Fibroblast of mammary gland (primary cell): ENCODE data around the gene CEACAM21.
"Not testable (repeated sequence)": the region's sequence is repeated elsewhere in the genome, so short reads cannot be mapped to it uniquely, and the experiment has no call there.

Source experiments
- DNase-seq: peaks from one replicate; pipeline ENCODE4 v3.0.0-alpha.2; 2010; ENCODE audit warnings: low read depth
- H3K4me3 ChIP-seq: 2 replicates; pipeline ENCODE4 v1.5.1; 2011; ENCODE audit warnings: low read depth, mild to moderate bottlenecking, low read length, moderate library complexity; ENCODE audit not compliant: control insufficient read depth
- TF ChIP-seq, protein P1 (sequence below): conservative IDR thresholded peaks from 2 replicates; pipeline ENCODE4 v1.5.1; 2011; ENCODE audit warnings: low read depth, low read length, inconsistent platforms; ENCODE audit not compliant: control insufficient read depth, insufficient read depth

The CEACAM21 gene

DNA sequence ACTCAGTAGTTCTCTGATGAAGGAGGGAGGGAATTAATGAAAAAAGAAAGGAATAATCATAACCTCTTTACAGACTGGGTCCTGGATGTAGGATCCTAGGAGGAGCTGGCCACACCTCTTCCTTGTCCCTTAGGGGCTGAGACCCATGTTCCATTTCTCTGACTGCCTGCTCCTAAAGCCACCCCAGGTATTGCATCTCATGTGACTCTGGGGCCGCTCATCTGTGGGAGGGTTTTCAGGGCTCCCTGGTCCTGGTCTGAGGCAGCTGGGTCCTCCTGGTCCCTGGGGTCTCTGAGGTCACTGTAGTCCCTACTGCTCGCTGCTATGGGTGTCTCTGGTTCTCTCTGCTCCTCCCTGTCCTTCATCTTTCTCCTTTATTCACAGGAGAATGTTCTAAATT is 2.9 kb downstream of the CEACAM21 start:
- TF ChIP-seq, protein P1, sequence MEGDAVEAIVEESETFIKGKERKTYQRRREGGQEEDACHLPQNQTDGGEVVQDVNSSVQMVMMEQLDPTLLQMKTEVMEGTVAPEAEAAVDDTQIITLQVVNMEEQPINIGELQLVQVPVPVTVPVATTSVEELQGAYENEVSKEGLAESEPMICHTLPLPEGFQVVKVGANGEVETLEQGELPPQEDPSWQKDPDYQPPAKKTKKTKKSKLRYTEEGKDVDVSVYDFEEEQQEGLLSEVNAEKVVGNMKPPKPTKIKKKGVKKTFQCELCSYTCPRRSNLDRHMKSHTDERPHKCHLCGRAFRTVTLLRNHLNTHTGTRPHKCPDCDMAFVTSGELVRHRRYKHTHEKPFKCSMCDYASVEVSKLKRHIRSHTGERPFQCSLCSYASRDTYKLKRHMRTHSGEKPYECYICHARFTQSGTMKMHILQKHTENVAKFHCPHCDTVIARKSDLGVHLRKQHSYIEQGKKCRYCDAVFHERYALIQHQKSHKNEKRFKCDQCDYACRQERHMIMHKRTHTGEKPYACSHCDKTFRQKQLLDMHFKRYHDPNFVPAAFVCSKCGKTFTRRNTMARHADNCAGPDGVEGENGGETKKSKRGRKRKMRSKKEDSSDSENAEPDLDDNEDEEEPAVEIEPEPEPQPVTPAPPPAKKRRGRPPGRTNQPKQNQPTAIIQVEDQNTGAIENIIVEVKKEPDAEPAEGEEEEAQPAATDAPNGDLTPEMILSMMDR, result no peak
- DNase-seq, result no peak

DNA sequence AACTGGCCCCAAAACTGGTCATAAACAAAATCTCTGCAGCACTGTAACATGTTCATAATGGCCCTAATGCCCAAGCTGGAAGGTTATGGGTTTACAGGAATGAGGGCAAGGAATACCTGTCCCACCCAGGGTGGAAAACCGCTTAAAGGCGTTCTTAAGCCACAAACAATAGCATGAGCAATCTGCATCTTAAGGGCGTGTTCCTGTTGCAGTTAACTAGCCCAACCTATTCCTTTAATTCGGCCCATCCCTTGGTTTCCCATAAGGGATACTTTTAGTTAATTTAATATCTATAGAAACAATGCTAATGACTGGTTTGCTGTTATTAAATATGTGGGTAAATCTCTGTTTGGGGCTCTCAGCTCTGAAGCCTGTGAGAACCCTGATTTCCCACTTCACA is 5.1 kb downstream of the CEACAM21 start:
- not testable (repeated sequence) for DNase-seq

More for the DNA sequence above, 2.9 kb downstream of the CEACAM21 start:
- H3K4me3 ChIP-seq, result no peak overlapping the region

DNA sequence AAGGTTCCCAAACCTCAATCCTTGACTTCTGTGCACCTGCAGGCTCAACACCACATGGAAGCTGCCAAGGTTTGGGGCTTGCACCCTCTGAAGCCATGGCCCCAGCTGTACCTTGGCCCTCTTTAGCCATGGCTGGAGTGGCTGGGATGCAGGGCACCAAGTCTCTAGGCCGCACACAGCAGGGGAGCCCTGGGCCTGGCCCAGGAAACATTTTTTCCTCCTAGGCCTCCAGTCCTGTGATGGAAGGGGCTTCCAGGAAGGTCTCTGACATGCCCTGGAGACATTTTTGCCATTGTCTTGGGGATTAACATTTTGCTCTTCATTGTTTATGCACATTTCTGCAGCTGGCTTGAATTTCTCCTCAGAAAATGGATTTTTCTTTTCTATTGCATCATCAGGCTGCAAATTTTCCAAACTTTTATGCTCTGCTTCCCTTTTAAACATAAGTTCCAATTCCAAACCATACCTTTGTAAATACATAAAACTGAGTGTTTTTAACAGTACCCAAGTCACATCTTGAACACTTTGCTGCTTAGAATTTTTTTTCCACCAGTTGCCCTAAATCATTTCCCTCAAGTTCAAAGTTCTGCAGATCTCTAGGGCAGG is 6.7 kb downstream of the CEACAM21 start:
- not testable (repeated sequence) for H3K4me3 ChIP-seq, DNase-seq

More for the DNA sequence above, 5.1 kb downstream of the CEACAM21 start:
- H3K4me3 ChIP-seq, result not testable (repeated sequence)

DNA sequence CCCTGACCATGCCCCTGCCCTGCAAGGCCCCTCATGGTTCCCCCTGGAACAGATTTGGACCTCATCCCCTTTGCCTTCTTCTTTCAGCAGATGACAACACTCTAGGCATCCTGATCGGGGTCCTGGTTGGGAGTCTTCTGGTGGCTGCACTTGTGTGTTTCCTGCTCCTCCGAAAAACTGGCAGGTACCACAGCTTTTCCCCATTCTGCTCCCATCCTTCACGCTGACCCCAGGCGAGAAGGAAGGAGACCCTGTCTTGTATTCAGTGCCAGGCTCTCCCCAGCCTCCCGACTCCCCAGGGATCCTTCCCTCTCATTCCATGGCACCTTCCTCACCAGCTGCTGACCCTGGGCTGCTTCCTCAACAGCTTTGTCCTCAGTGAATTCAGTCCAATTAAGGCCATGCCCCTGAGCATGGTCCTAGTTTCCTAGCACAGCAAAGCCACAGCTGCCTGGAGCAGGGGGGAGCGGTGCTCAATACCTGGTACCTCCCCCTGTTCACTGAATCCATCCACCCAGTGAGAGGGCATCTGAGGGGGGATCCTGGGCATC is 8.4 kb downstream of the CEACAM21 start:
- no peak for DNase-seq
- TF ChIP-seq, protein P1, result no peak
- H3K4me3 ChIP-seq, result no peak overlapping the region

DNA sequence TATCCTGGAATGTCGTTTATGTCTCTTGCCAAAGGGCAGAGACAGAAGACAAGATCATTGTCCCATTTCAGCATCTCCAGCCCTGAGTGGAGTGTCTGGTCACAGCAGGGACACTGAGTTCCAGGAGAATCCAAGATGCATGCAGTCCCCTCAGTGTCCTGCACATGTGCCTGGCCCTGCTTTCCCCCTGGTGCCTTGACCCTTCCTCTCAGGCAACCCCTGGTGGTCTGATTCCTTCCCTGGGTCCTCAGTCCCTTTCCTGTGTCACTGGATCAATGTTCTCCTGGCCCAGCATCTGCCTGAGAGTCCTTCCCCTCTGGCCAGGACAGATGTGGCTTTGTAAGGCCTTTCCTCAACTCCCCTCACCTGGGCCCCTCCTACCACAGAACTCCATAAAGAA is 9.0 kb downstream of the CEACAM21 start:
- H3K4me3 ChIP-seq, result no peak overlapping the region
- TF ChIP-seq, protein P1, result no peak

DNA sequence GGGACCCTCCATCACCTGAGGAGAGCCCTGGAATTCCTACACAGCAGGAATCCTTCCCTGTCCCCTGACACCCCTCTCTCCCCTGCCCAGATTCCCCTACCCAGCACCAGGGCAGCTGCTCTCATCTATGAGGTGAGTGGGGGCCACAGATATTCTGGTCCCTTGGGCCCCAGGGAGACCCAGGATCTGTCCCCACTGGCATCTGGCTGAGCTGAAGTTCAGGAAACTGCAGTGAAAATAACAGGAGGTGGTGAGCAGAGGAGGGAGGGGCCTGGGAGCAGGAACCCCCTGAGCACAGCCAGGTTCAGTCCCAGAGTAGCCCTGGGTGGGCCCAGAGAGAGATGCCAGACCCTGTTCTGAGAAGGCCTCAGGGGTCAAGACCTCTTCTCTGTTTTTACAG is 10.1 kb downstream of the CEACAM21 start:
- DNase-seq, result no peak
- TF ChIP-seq, protein P1, result no peak
- H3K4me3 ChIP-seq, result no peak overlapping the region

More for the DNA sequence above, 9.0 kb downstream of the CEACAM21 start:
- no peak for DNase-seq

DNA sequence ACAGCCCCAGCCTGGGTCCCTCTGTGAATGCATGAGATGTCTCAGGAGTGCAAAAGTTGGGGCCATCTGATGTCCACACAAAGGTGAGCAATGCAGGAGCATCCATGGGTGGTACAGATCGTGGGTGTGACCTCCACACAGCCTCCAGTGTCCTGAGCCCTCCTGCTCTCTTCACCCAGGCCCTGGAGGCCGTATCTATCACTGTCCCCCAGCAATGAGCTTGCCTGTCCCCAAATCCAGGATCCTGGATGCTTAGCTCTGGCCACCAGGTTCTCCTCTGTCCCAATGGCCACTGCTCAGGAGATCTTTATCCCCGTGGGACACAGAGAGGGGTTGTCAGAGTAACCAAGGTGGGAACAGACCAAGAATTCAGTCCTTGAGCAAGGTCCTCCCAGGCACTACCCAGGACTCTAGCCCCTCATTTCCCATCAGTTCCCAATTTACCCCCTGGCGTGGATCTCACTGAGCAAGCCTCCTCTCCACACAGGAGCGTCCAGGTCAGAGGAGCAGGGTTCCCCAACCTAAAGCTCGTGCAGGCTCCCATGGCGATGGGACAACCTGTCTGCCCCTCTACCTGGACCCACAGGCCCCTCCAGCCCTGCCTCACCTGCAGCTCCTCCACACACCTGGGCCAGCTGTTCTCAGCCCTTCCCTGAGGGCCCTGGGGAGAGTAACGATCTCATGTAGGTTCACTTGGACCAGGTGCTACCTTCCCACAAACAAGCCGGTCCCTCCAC is 11.3 kb downstream of the CEACAM21 start:
- DNase-seq, result no peak
- TF ChIP-seq, protein P1, result no peak
- no peak overlapping the region for H3K4me3 ChIP-seq
